Nephron progenitor cell (in vitro differentiated cells): ENCODE data around the gene PCNT.

ENCODE experiments used
- DNase-seq: peaks from one replicate; pipeline ENCODE4 v3.0.0; 2021
- H3K27ac Mint-ChIP-seq: 2 replicates; pipeline ENCODE4 v1.8.0; 2021; ENCODE audit warnings: mild to moderate bottlenecking, moderate library complexity, mixed read lengths
- H3K27me3 Mint-ChIP-seq: 2 replicates; pipeline ENCODE4 v1.8.0; 2021; ENCODE audit warnings: mild to moderate bottlenecking, low read depth, mixed read lengths; ENCODE audit not compliant: poor library complexity
- H3K36me3 Mint-ChIP-seq: 2 replicates; pipeline ENCODE4 v1.8.0; 2021; ENCODE audit warnings: low read depth, mixed read lengths
- H3K4me1 Mint-ChIP-seq: 2 replicates; pipeline ENCODE4 v1.8.0; 2021; ENCODE audit warnings: mixed read lengths
- H3K4me3 Mint-ChIP-seq: 2 replicates; pipeline ENCODE4 v1.8.0; 2021; ENCODE audit warnings: mild to moderate bottlenecking, moderate library complexity, mixed read lengths
- H3K9me3 Mint-ChIP-seq: 2 replicates; pipeline ENCODE4 v1.8.0; 2021; ENCODE audit warnings: mild to moderate bottlenecking, moderate library complexity, mixed read lengths
- TF ChIP-seq, protein P1 (sequence below): fragments of 200-600 bp; sonication (generic); IDR thresholded peaks from 2 replicates; pipeline ENCODE4 v1.5.0; 2021; ENCODE audit warnings: antibody characterized with exemption

The PCNT gene

DNA sequence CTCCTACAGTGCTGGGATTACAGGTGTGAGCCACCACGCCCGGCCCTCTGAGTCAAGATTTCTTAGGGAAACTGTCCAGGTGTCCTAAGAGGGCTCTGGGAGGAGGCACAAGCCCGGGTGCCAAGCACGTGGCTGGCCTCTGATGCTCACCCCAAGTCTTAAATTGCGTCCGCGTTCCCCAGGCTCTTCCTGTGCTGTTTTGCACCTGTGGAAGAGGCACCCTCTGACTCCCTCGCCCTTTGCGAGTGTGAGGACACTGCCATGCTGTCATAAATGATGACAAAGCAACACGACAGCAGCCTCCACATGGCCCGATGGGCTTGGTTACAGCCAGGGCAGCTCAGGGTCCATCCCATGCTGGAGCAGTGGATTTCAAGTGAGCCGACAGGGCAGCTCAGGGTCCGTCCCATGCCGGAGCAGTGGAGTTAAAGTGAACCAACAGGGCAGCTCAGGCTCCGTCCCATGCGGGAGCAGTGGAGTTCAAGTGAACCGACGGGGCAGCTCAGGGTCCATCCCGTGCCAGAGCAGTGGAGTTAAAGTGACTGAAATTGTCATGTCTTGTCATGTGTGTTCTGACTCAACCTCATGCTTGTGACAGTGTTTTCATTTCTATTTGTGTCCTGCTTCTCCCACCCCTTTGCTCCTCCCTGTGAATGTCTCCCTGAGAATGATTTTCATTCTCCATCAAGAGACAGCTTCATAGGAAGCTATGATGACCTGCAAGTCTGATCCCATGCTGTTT is 33.9 kb downstream of the PCNT start:
- no peak overlapping the region for H3K27ac Mint-ChIP-seq
- TF ChIP-seq, protein P1, sequence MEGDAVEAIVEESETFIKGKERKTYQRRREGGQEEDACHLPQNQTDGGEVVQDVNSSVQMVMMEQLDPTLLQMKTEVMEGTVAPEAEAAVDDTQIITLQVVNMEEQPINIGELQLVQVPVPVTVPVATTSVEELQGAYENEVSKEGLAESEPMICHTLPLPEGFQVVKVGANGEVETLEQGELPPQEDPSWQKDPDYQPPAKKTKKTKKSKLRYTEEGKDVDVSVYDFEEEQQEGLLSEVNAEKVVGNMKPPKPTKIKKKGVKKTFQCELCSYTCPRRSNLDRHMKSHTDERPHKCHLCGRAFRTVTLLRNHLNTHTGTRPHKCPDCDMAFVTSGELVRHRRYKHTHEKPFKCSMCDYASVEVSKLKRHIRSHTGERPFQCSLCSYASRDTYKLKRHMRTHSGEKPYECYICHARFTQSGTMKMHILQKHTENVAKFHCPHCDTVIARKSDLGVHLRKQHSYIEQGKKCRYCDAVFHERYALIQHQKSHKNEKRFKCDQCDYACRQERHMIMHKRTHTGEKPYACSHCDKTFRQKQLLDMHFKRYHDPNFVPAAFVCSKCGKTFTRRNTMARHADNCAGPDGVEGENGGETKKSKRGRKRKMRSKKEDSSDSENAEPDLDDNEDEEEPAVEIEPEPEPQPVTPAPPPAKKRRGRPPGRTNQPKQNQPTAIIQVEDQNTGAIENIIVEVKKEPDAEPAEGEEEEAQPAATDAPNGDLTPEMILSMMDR, result no peak
- H3K36me3 Mint-ChIP-seq, result peaks cover 44% of the 10 kb centered on the region
- DNase-seq, result no peak
- peaks cover 47% of the 10 kb centered on the region for H3K4me1 Mint-ChIP-seq
- no peak overlapping the region for H3K4me3 Mint-ChIP-seq
- peaks cover 4% of the 10 kb centered on the region for H3K9me3 Mint-ChIP-seq
- H3K27me3 Mint-ChIP-seq, result peaks cover 5% of the 10 kb centered on the region

DNA sequence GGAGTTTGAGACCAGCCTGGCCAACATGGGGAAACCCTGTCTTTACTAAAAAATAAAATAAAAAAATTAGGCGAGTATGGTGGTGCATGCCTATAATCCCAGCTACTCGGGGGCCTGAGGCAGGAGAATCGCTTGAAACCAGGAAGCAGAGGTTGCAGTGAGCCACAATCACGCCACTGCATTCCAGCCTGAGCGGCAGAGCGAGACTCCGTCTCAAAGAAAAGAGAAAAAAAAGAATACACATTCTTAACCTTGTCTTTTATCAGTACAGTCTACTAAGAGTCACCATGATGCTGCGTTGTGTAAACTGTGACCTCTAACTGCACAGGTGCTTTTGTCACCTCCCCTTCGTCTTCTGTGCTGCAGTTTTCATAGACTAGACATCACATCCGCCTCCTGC is 37.2 kb downstream of the PCNT start:
- Mint-ChIP-seq H3K27ac (peak overlapping the region; percentile 95), H3K27me3 (peaks cover 5% of the 10 kb centered on the region), H3K4me3 (peak overlapping the region; percentile 64), H3K36me3 (peaks cover 52% of the 10 kb centered on the region), H3K4me1 (peaks cover 43% of the 10 kb centered on the region), H3K9me3 (peaks cover 4% of the 10 kb centered on the region)
- no peak for DNase-seq
- TF ChIP-seq, protein P1, result no peak

DNA sequence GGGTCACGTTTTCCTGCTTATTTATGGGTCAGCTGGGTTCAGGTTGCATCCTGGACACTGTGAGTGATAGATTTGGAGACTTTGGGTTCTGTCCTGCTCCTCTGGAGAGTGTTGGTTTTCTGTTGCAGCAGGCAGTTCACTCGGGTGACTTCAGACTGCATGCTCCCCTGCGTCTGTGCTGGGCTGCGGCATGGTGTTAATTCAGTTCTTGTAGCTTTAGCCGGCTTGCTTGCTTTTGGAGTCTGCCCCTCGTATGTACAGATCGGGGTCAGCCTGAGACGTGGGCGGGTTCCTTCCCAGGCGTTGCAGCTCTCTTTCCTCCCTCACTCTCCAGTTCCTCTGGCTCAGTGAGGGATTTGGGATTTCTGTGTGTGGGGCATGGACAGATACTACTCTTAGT is 38.0 kb downstream of the PCNT start:
- Mint-ChIP-seq H3K27ac (peak overlapping the region; percentile 95), H3K27me3 (peaks cover 5% of the 10 kb centered on the region), H3K9me3 (peaks cover 4% of the 10 kb centered on the region), H3K36me3 (peaks cover 55% of the 10 kb centered on the region), H3K4me1 (peaks cover 50% of the 10 kb centered on the region), H3K4me3 (peak overlapping the region; percentile 64)
- DNase-seq, result peak; percentile 50
- TF ChIP-seq, protein P1, result no peak

- H3K4me1 Mint-ChIP-seq, result peaks cover 51% of the 10 kb centered on the region
- H3K36me3 Mint-ChIP-seq, result peaks cover 52% of the 10 kb centered on the region
- peak overlapping the region; percentile 95 for H3K27ac Mint-ChIP-seq
- H3K27me3 Mint-ChIP-seq, result peaks cover 5% of the 10 kb centered on the region
- peak overlapping the region; percentile 42 for H3K4me3 Mint-ChIP-seq
- H3K9me3 Mint-ChIP-seq, result peaks cover 4% of the 10 kb centered on the region
- TF ChIP-seq, protein P1, result no peak
- DNase-seq, result no peak
Observed at GRCh38 chr21:46362946-46363345, 39.0 kb downstream of the PCNT start.

DNA sequence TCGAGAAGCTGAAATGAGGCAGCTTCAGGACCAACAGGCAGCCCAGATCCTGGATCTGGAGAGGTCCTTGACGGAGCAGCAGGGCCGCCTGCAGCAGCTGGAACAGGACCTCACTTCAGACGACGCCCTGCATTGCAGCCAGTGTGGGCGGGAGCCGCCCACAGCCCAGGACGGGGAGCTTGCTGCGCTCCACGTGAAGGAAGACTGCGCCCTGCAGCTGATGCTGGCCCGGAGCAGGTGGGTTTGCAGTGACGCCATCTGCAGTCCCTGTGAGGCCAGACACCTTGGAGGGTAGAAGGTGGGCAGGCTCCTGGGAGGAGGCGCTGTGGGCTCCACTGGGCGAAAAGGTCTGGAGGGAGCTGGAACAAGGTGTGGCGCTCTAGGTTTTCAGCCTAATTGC is 39.7 kb downstream of the PCNT start:
- peaks cover 49% of the 10 kb centered on the region for H3K36me3 Mint-ChIP-seq
- peaks cover 53% of the 10 kb centered on the region for H3K4me1 Mint-ChIP-seq
- H3K27me3 Mint-ChIP-seq, result peaks cover 5% of the 10 kb centered on the region
- peak overlapping the region; percentile 95 for H3K27ac Mint-ChIP-seq
- H3K4me3 Mint-ChIP-seq, result no peak overlapping the region
- TF ChIP-seq, protein P1, result no peak
- peaks cover 4% of the 10 kb centered on the region for H3K9me3 Mint-ChIP-seq
- DNase-seq, result no peak

DNA sequence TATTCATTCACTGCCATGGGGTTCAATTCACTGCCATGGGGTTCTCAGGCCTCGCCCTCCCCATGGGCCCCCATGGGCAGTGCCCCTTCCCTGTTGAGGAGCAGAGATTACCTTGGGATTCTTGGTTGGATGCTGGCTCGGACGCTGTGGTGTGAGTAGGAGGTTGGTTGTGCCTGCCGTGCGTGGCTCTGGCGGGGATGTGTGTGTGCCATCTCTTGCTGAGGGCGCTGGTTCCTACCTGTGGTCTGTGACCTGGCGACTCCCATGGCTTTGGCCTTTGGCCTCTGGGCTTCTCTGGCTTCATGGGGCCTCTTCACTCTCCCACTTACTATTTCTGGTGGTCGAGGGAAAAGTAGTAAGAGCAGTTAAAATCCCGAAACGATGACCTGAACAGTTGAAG is 42.1 kb downstream of the PCNT start:
- Mint-ChIP-seq H3K4me1 (peaks cover 52% of the 10 kb centered on the region), H3K36me3 (peaks cover 52% of the 10 kb centered on the region), H3K27me3 (peaks cover 5% of the 10 kb centered on the region), H3K27ac (peak overlapping the region; percentile 87), H3K4me3 (no peak overlapping the region), H3K9me3 (no peaks in the 10 kb centered on the region)
- TF ChIP-seq, protein P1, result no peak
- no peak for DNase-seq
